OCI-LY7 (cell line): Measurements from ENCODE around the gene IQSEC2. TPM values are rescaled to one million over a fixed set of nuclear protein-coding genes. Genes with fewer than 3 reads are reported as not detected.
A peak's percentile ranks its signal among the peaks of the same experiment; 100 is the strongest.

Source experiments
- BruUV-seq: library from RNA; stranded (reverse); fragments of 400-500 nt; replicated peaks from 2 replicates; lab custom pipeline; 2021; lab: Mats Ljungman, UMichigan
- CTCF ChIA-PET: fragments of 300-600 bp; sonication (Branson Sonifier 250); formaldehyde crosslinking; loops from one replicate; lab custom pipeline; 2022; ENCODE audit warnings: antibody characterized with exemption; ENCODE audit not compliant: unreplicated experiment; lab: Charles Lee
- POLR2A ChIA-PET: fragments of 300-600 bp; sonication (Branson Sonifier 250); formaldehyde crosslinking; loops from one replicate; lab custom pipeline; 2022; ENCODE audit warnings: antibody characterized with exemption; lab: Charles Lee
- DNase-seq: peaks from one replicate; pipeline ENCODE4 v3.0.0-alpha.2; 2015; ENCODE audit warnings: low spot score
- H2AFZ ChIP-seq: fragments of 200-600 bp; sonication (generic), shearing (Covaris generic); 2 replicates; pipeline ENCODE4 v1.6.1; 2014; ENCODE audit warnings: mild to moderate bottlenecking, antibody characterized with exemption, low read length, moderate library complexity
- H3K27ac ChIP-seq: fragments of 200-600 bp; sonication (generic); 2 replicates; pipeline ENCODE4 v1.5.1; 2014; ENCODE audit warnings: mixed run types, low read depth, mild to moderate bottlenecking, moderate library complexity, low read length, inconsistent platforms; ENCODE audit not compliant: poor library complexity, severe bottlenecking
- H3K36me3 ChIP-seq: fragments of 200-600 bp; sonication (generic); 2 replicates; pipeline ENCODE4 v1.6.1; 2014; ENCODE audit warnings: mild to moderate bottlenecking, antibody characterized with exemption, low read length, moderate library complexity, mixed read lengths; ENCODE audit not compliant: insufficient read depth
- H3K4me1 ChIP-seq: fragments of 200-600 bp; sonication (generic); 2 replicates; pipeline ENCODE4 v1.5.1; 2014; ENCODE audit warnings: mild to moderate bottlenecking, low read length; ENCODE audit not compliant: insufficient read depth, poor library complexity, severe bottlenecking
- H3K4me2 ChIP-seq: fragments of 200-600 bp; sonication (generic); 2 replicates; pipeline ENCODE4 v1.6.1; 2014; ENCODE audit warnings: mild to moderate bottlenecking, low read length
- H3K4me3 ChIP-seq: fragments of 200-600 bp; sonication (generic); 2 replicates; pipeline ENCODE4 v1.5.1; 2014; ENCODE audit warnings: mild to moderate bottlenecking, low read depth, low read length; ENCODE audit not compliant: poor library complexity, severe bottlenecking
- H3K79me2 ChIP-seq: fragments of 200-600 bp; sonication (generic); 2 replicates; pipeline ENCODE4 v1.6.1; 2016; ENCODE audit warnings: low read depth, mild to moderate bottlenecking, low read length, moderate library complexity, mixed read lengths; ENCODE audit not compliant: insufficient read depth
- H3K9me2 ChIP-seq: fragments of 200-600 bp; sonication (generic); 2 replicates; pipeline ENCODE4 v1.6.1; 2016; ENCODE audit warnings: mild to moderate bottlenecking, low read length, mixed read lengths; ENCODE audit not compliant: insufficient read depth
- H3K9me3 ChIP-seq: fragments of 200-600 bp; sonication (generic); 2 replicates; pipeline ENCODE4 v1.6.1; 2014; ENCODE audit warnings: mild to moderate bottlenecking, mixed run types, low read length, mixed read lengths
- H4K20me1 ChIP-seq: fragments of 200-600 bp; sonication (generic); 2 replicates; pipeline ENCODE4 v1.6.1; 2014; ENCODE audit warnings: mild to moderate bottlenecking, antibody characterized with exemption, low read length, moderate library complexity, mixed read lengths; ENCODE audit not compliant: insufficient read depth
- CTCF ChIP-seq: fragments of 200-600 bp; sonication (generic); conservative IDR thresholded peaks from 2 replicates; pipeline ENCODE4 v1.5.1; 2014; ENCODE audit warnings: mild to moderate bottlenecking, antibody characterized with exemption, low read length, moderate library complexity, mixed read lengths
- EZH2phosphoT487 ChIP-seq: fragments of 200-600 bp; sonication (generic); IDR thresholded peaks from 2 replicates; pipeline ENCODE4 v1.6.1; 2018; ENCODE audit warnings: low read depth, borderline replicate concordance, mild to moderate bottlenecking, mixed run types, antibody characterized with exemption, low read length, moderate library complexity, mixed read lengths
- intact Hi-C: fragments of 100-400 bp; cut with micrococcal nuclease; formaldehyde crosslinking; loops from one replicate; pipeline ENCODE4 v1.10.0; 2022; ENCODE audit not compliant: unreplicated experiment
- total RNA-seq, 2 experiments: library from RNA; depleted of rRNA in 1 of 2; stranded (reverse); fragments of >200 nt in 1 of 2; shearing (Covaris generic) in 1 of 2; gene quantifications; 2 replicates each; pipeline ENCODE4 v1.2.3, GENCODE V29; 2014 to 2022

The IQSEC2 gene
- total RNA-seq, 2 experiments from 2014 or later = not detected

- Histone ChIP-seq H3K79me2 (no peaks in the 10 kb centered on the region), H3K4me3 (no peak overlapping the region), H3K9me3 (no peaks in the 10 kb centered on the region), H2AFZ (no peak overlapping the region), H3K36me3 (no peaks in the 10 kb centered on the region), H3K4me1 (no peaks in the 10 kb centered on the region), H3K9me2 (no peaks in the 10 kb centered on the region), H3K27ac (no peak overlapping the region), H3K4me2 (no peak overlapping the region), H4K20me1 (no peaks in the 10 kb centered on the region)
- BruUV-seq = no TSS peak
- POLR2A ChIA-PET = no interaction called here
- CTCF ChIA-PET = no interaction called here
- TF ChIP-seq CTCF = no peak
- no peak for TF ChIP-seq EZH2phosphoT487
- intact Hi-C loops = no loop called here
- no peak for DNase-seq
Measured at GRCh38 chrX:53303195-53303594, 21.8 kb upstream of the IQSEC2 start.

GRCh38 chrX:53300157-53300556, 18.8 kb upstream of the IQSEC2 start:
- Histone ChIP-seq H4K20me1 (no peaks in the 10 kb centered on the region), H3K9me3 (no peaks in the 10 kb centered on the region), H3K4me1 (no peaks in the 10 kb centered on the region), H3K9me2 (no peaks in the 10 kb centered on the region), H3K36me3 (no peaks in the 10 kb centered on the region), H3K4me2 (no peak overlapping the region), H2AFZ (no peak overlapping the region), H3K4me3 (no peak overlapping the region), H3K79me2 (no peaks in the 10 kb centered on the region), H3K27ac (no peak overlapping the region)
- ChIA-PET POLR2A (interaction anchor here (0.9 kb wide), 1 partner anchor 9 kb away, joined by 4 read pairs; no protein-coding TSS in a partner anchor), CTCF (no interaction called here)
- intact Hi-C loops = no loop called here
- no peak for TF ChIP-seq CTCF
- no peak for TF ChIP-seq EZH2phosphoT487
- no TSS peak for BruUV-seq
- DNase-seq = no peak

GRCh38 chrX:53294024-53294648, 12.8 kb upstream of the IQSEC2 start:
- H3K9me3 ChIP-seq = no peaks in the 10 kb centered on the region
- peak; percentile 4 for DNase-seq
- no peaks in the 10 kb centered on the region for H4K20me1 ChIP-seq
- intact Hi-C loops = no loop called here
- ChIA-PET POLR2A (no interaction called here), CTCF (interaction anchor here (0.5 to 1.1 kb wide), 2 partner anchors 19 to 304 kb away, joined by 3 to 4 read pairs; no protein-coding TSS in a partner anchor)
- H2AFZ ChIP-seq = no peak overlapping the region
- no TSS peak for BruUV-seq
- no peak overlapping the region for H3K27ac ChIP-seq
- no peak overlapping the region for H3K4me2 ChIP-seq
- H3K79me2 ChIP-seq = no peaks in the 10 kb centered on the region
- H3K9me2 ChIP-seq = no peaks in the 10 kb centered on the region
- no peaks in the 10 kb centered on the region for H3K4me1 ChIP-seq
- no peaks in the 10 kb centered on the region for H3K36me3 ChIP-seq
- H3K4me3 ChIP-seq = no peak overlapping the region
- TF ChIP-seq CTCF = peak; percentile 55
- no peak for TF ChIP-seq EZH2phosphoT487
